Kidney (tissue), 14 donors: Measurements from ENCODE around the gene KRT222. TPM values are rescaled to one million over a fixed set of nuclear protein-coding genes. Genes with fewer than 3 reads are reported as not detected.

Source experiments
- DNase-seq, 5 donors: peaks; one replicate each; pipeline ENCODE4 v3.0.0-alpha.2; 2013 to 2020
- FAIRE-seq: peaks from 2 replicates; lab custom pipeline; 2012; peaks lifted over from hg19 to GRCh38; lab: Jason Lieb, UNC
- H3K27ac ChIP-seq, 2 donors: one replicate each; pipeline ENCODE4 v1.7.0; 2013; ENCODE audit warnings: low read depth in 2 of 2, low read length in 2 of 2, inconsistent platforms in 1 of 2
- H3K27me3 ChIP-seq: one replicate; pipeline ENCODE4 v1.7.1; 2013; ENCODE audit warnings: low read length, inconsistent platforms; ENCODE audit not compliant: control insufficient read depth, insufficient read depth
- H3K36me3 ChIP-seq, 3 donors: one replicate each; pipeline versions ENCODE4 v1.7.0 to v1.7.1; 2013; ENCODE audit warnings: low read length in 3 of 3, control low read depth in 1 of 3, inconsistent platforms in 1 of 3; ENCODE audit not compliant: insufficient read depth in 3 of 3, control insufficient read depth in 2 of 3
- H3K4me1 ChIP-seq, 3 donors: one replicate each; pipeline versions ENCODE4 v1.7.0 to v1.7.1; 2013; ENCODE audit warnings: low read length in 3 of 3, inconsistent platforms in 1 of 3, low read depth in 1 of 3; ENCODE audit not compliant: control insufficient read depth in 2 of 3, insufficient read depth in 2 of 3
- H3K4me3 ChIP-seq, 3 donors: one replicate each; pipeline versions ENCODE4 v1.7.0 to v1.8.1; 2013; ENCODE audit warnings: low read length in 3 of 3, control low read depth in 1 of 3, inconsistent platforms in 1 of 3
- H3K9ac ChIP-seq, 3 donors: one replicate each; pipeline versions ENCODE4 v1.7.0 to v1.7.1; 2013; ENCODE audit warnings: low read length in 3 of 3, control low read depth in 1 of 3, inconsistent platforms in 1 of 3
- H3K9me3 ChIP-seq, 3 donors: one replicate each; pipeline versions ENCODE4 v1.7.0 to v1.7.1; 2013; ENCODE audit warnings: low read length in 3 of 3, control low read depth in 1 of 3, inconsistent platforms in 1 of 3; ENCODE audit not compliant: control insufficient read depth in 2 of 3, insufficient read depth in 1 of 3
- intact Hi-C: fragments of 100-400 bp; cut with DNase I; formaldehyde crosslinking; loops from one replicate; pipeline ENCODE4 v1.11.1; 2022
- polyA plus RNA-seq: library from polyadenylated mRNA; stranded (reverse); fragments of 350-450 nt; fragmentation: Illumina TruSeq; extraction: RNeasy Lipid Tissue Mini Kit (QIAGEN cat#74804); gene quantifications from one replicate; pipeline ENCODE4 v1.2.3, GENCODE V29; 2014; ENCODE audit warnings: low read depth, low replicate concordance; ENCODE audit not compliant: insufficient read depth
- total RNA-seq: library from RNA; stranded (reverse); fragmentation: NEBNext Ultra II Directional; extraction: Animal tissue kit (Norgen Biotek cat#: 25700); gene quantifications from one replicate; pipeline ENCODE4 v1.2.1, GENCODE V29; 2021
- TF ChIP-seq, protein P1 (sequence below): IDR thresholded peaks from 3 replicates; pipeline ENCODE4 v1.5.1; 2012; ENCODE audit warnings: mild to moderate bottlenecking, moderate library complexity, borderline replicate concordance; ENCODE audit not compliant: insufficient read depth; ENCODE audit errors: extremely low read depth
- donor health status: control.
- donor health status: control.
- donor health status: control.
- donor health status: control.
- donor health status: control.
- donor health status: DM: yes; HTN: yes; CAD: no.
- donor health status: Normal renal cell carcinoma (clear cell type).

Gene KRT222
- total and polyA plus RNA-seq, 2 donors from 2014 or later, result 1.2 to 6.6 TPM

- no peak overlapping the region for H3K4me3 ChIP-seq
- H3K36me3 ChIP-seq, result no peaks in the 10 kb centered on the region
- TF ChIP-seq, protein P1, sequence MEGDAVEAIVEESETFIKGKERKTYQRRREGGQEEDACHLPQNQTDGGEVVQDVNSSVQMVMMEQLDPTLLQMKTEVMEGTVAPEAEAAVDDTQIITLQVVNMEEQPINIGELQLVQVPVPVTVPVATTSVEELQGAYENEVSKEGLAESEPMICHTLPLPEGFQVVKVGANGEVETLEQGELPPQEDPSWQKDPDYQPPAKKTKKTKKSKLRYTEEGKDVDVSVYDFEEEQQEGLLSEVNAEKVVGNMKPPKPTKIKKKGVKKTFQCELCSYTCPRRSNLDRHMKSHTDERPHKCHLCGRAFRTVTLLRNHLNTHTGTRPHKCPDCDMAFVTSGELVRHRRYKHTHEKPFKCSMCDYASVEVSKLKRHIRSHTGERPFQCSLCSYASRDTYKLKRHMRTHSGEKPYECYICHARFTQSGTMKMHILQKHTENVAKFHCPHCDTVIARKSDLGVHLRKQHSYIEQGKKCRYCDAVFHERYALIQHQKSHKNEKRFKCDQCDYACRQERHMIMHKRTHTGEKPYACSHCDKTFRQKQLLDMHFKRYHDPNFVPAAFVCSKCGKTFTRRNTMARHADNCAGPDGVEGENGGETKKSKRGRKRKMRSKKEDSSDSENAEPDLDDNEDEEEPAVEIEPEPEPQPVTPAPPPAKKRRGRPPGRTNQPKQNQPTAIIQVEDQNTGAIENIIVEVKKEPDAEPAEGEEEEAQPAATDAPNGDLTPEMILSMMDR, result no peak
- intact Hi-C loops, result loop anchor here (10.0 kb wide), 1 partner anchor 170 kb away; the partner anchor contains the start of gene KRT27
- FAIRE-seq (no peak), DNase-seq (no peak)
- H3K27me3 ChIP-seq, result no peaks in the 10 kb centered on the region
- H3K27ac ChIP-seq, result peak overlapping the region in 1 of 2 donors; percentile 32
- H3K9me3 ChIP-seq, result no peaks in the 10 kb centered on the region
- peaks cover 0 to 14% (median 0%) of the 10 kb centered on the region in 3 donors for H3K4me1 ChIP-seq
- H3K9ac ChIP-seq, result no peak overlapping the region
Measured at GRCh38 chr17:40614431-40615067, 50.4 kb downstream of the KRT222 start.

GRCh38 chr17:40613467-40614154 lies 51.4 kb downstream of the KRT222 start:
- Histone ChIP-seq H3K9ac (no peak overlapping the region), H3K36me3 (no peaks in the 10 kb centered on the region), H3K9me3 (no peaks in the 10 kb centered on the region), H3K4me1 (peaks cover 0 to 14% (median 0%) of the 10 kb centered on the region in 3 donors), H3K27ac (peak overlapping the region in 1 of 2 donors; percentile 7), H3K4me3 (no peak overlapping the region), H3K27me3 (no peaks in the 10 kb centered on the region)
- DNase-seq, result no peak
- FAIRE-seq, result no peak
- intact Hi-C loops, result loop anchor here (10.0 kb wide), 1 partner anchor 171 kb away; the partner anchor contains the start of gene KRT27
- TF ChIP-seq, protein P1, result no peak

DNA sequence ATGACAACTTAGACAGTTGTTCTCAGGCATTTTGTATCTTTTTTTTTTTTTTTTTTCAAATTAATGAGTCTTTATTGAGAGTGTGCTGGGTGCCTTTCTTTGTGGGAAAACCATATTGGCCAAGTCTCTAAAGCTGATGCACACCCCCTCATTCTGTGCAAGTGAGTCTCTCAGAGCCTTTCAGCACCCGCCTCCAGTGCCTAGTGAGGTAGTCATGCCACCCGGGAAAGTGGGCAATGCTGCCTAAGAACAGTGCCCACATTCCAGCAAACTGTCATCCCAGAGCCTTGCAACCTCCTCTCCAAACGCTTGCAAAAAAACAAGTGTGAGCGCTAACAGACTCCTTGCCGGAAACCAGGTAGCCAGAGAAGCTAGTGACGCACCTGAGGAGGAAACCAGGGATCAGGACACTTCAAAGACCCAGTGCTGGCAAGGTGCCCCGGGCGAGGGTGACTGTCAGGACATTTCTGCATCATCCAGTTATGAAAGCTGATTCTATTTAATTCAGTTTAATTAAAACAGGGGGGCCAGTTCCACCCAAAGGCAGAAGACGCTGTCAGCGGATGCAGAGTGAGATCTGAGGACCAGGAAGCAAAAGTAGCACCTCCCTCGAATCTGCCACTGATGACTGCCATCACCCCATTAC lies 52.3 kb downstream of the KRT222 start:
- intact Hi-C loops, result loop anchor here (10.0 kb wide), 1 partner anchor 172 kb away; the partner anchor contains the start of gene KRT27
- peaks cover 0 to 14% (median 0%) of the 10 kb centered on the region in 3 donors for H3K4me1 ChIP-seq
- H3K9me3 ChIP-seq, result no peaks in the 10 kb centered on the region
- no peaks in the 10 kb centered on the region for H3K36me3 ChIP-seq
- H3K27me3 ChIP-seq, result no peaks in the 10 kb centered on the region
- no peak overlapping the region for H3K4me3 ChIP-seq
- no peak overlapping the region for H3K9ac ChIP-seq
- TF ChIP-seq, protein P1, result no peak
- DNase-seq (no peak), FAIRE-seq (no peak)
- H3K27ac ChIP-seq, result peak overlapping the region in 1 of 2 donors; percentile 7
